SK-N-SH (cell line): ENCODE results near the gene TOR1A.

Source experiments
- CTCF ChIP-seq: fragments of 200-600 bp; sonication (generic); IDR thresholded peaks from 2 replicates; pipeline ENCODE4 v1.6.1; 2017; ENCODE audit warnings: antibody characterized with exemption, mild to moderate bottlenecking, moderate library complexity
- ELF1 ChIP-seq: IDR thresholded peaks from 2 replicates; pipeline ENCODE4 v1.4.0; 2012
- EP300 ChIP-seq, 2 experiments: IDR thresholded peaks; 2 replicates each; pipeline versions ENCODE4 v1.4.0 to v1.6.1; 2012; ENCODE audit warnings: borderline replicate concordance in 1 of 2, low read depth in 1 of 2, low read length in 1 of 2
- JUND ChIP-seq: IDR thresholded peaks from 2 replicates; pipeline ENCODE4 v1.4.0; 2012
- MAX ChIP-seq: IDR thresholded peaks from 2 replicates; pipeline ENCODE4 v1.4.0; 2012; ENCODE audit warnings: low read depth
- MXI1 ChIP-seq: IDR thresholded peaks from 2 replicates; pipeline ENCODE4 v1.6.1; 2012; ENCODE audit warnings: mild to moderate bottlenecking, low read depth, low read length, improper control_type of control experiment
- NFIC ChIP-seq: IDR thresholded peaks from 2 replicates; pipeline ENCODE4 v1.4.0; 2012; ENCODE audit warnings: borderline replicate concordance
- POLR2AphosphoS5 ChIP-seq: IDR thresholded peaks from 2 replicates; pipeline ENCODE4 v1.6.1; 2012; ENCODE audit warnings: low read depth, low read length
- RAD21 ChIP-seq: IDR thresholded peaks from 2 replicates; pipeline ENCODE4 v1.6.1; 2012; ENCODE audit warnings: mild to moderate bottlenecking, low read length
- RFX5 ChIP-seq: IDR thresholded peaks from 2 replicates; pipeline ENCODE4 v1.6.1; 2012; ENCODE audit warnings: mild to moderate bottlenecking, improper control_type of control experiment, low read length
- YY1 ChIP-seq: IDR thresholded peaks from 2 replicates; pipeline ENCODE4 v1.4.0; 2012; ENCODE audit warnings: low read depth, mild to moderate bottlenecking

GRCh38 chr9:129836311-129837007, 12.5 kb upstream of the TOR1A start:
- TF ChIP-seq JUND (no peak), YY1 (no peak), MXI1 (no peak), MAX (no peak), RFX5 (no peak), CTCF (no peak), RAD21 (no peak), NFIC (no peak), POLR2AphosphoS5 (no peak), ELF1 (no peak), EP300 (IDR thresholded peaks at IDR 0.05; ENCODE audit: borderline replicate concordance in 1 of 2, low read depth in 1 of 2, low read length in 1 of 2) (no peak)
